Liver (tissue), 9 donors: Measurements from ENCODE around the gene OCA2. TPM values are rescaled to one million over a fixed set of nuclear protein-coding genes. Genes with fewer than 3 reads are reported as not detected.

Source experiments
- DNase-seq: peaks from one replicate; pipeline ENCODE4 v3.0.0-alpha.2; 2017; ENCODE audit warnings: low spot score
- H3K27ac ChIP-seq, 2 donors: one replicate each; pipeline ENCODE4 v1.7.0; 2013; ENCODE audit warnings: inconsistent platforms in 2 of 2, low read length in 2 of 2, control low read depth in 1 of 2, low read depth in 1 of 2, mild to moderate bottlenecking in 1 of 2
- H3K27me3 ChIP-seq, 4 donors: one replicate each; pipeline versions ENCODE4 v1.6.1 to v1.7.0; 2013; ENCODE audit warnings: low read length in 3 of 4, inconsistent platforms in 1 of 4, mild to moderate bottlenecking in 1 of 4, moderate library complexity in 1 of 4; ENCODE audit not compliant: control insufficient read depth in 4 of 4, insufficient read depth in 4 of 4
- H3K36me3 ChIP-seq, 4 donors: one replicate each; pipeline versions ENCODE4 v1.6.1 to v1.7.0; 2013; ENCODE audit warnings: low read length in 3 of 4, mild to moderate bottlenecking in 3 of 4, low read depth in 1 of 4, moderate library complexity in 1 of 4; ENCODE audit not compliant: control insufficient read depth in 4 of 4, insufficient read depth in 3 of 4
- H3K4me1 ChIP-seq, 4 donors: one replicate each; pipeline versions ENCODE4 v1.6.1 to v1.7.0; 2013; ENCODE audit warnings: low read length in 3 of 4, mild to moderate bottlenecking in 3 of 4, moderate library complexity in 1 of 4; ENCODE audit not compliant: control insufficient read depth in 4 of 4, insufficient read depth in 4 of 4
- H3K4me3 ChIP-seq, 3 donors: one replicate each; pipeline versions ENCODE4 v1.6.1 to v1.7.0; 2013; ENCODE audit warnings: low read length in 3 of 3, control low read depth in 1 of 3, low read depth in 1 of 3, mild to moderate bottlenecking in 1 of 3
- H3K9ac ChIP-seq, 2 donors: one replicate each; pipeline ENCODE4 v1.7.0; 2013; ENCODE audit warnings: low read length in 2 of 2, mild to moderate bottlenecking in 2 of 2, moderate library complexity in 2 of 2, control low read depth in 1 of 2, low read depth in 1 of 2
- H3K9me3 ChIP-seq, 4 donors: one replicate each; pipeline versions ENCODE4 v1.6.1 to v1.7.0; 2013; ENCODE audit warnings: low read length in 3 of 4; ENCODE audit not compliant: control insufficient read depth in 4 of 4
- CTCF ChIP-seq: fragments of 150-350 bp; IDR thresholded peaks from 2 replicates; pipeline ENCODE4 v1.5.1; 2017; ENCODE audit warnings: improper control_type of control experiment, low read depth, low read length; ENCODE audit not compliant: missing input control
- EGR1 ChIP-seq, 2 donors: IDR thresholded peaks; 2 replicates each; pipeline ENCODE4 v1.6.1; 2016 to 2018; ENCODE audit warnings: antibody characterized with exemption in 2 of 2, low read depth in 2 of 2
- FOXA1 ChIP-seq: IDR thresholded peaks from 2 replicates; pipeline ENCODE4 v1.6.1; 2016; ENCODE audit warnings: antibody characterized with exemption
- GABPA ChIP-seq, 2 donors: IDR thresholded peaks in 1 of 2; conservative IDR thresholded peaks in 1 of 2; 2 replicates each; pipeline ENCODE4 v1.6.1; 2016; ENCODE audit warnings: antibody characterized with exemption in 2 of 2, mild to moderate bottlenecking in 1 of 2, moderate library complexity in 1 of 2
- HNF4A ChIP-seq, 2 donors: conservative IDR thresholded peaks; 2 replicates each; pipeline ENCODE4 v1.6.1; 2016; ENCODE audit warnings: antibody characterized with exemption in 2 of 2, mild to moderate bottlenecking in 2 of 2
- JUND ChIP-seq, 2 donors: IDR thresholded peaks; 2 replicates each; pipeline ENCODE4 v1.6.1; 2016; ENCODE audit warnings: antibody characterized with exemption in 2 of 2
- MAX ChIP-seq: IDR thresholded peaks from 2 replicates; pipeline ENCODE4 v1.6.1; 2016; ENCODE audit warnings: antibody characterized with exemption
- NR2F2 ChIP-seq: IDR thresholded peaks from 2 replicates; pipeline ENCODE4 v1.6.1; 2016; ENCODE audit warnings: antibody characterized with exemption
- RAD21 ChIP-seq, 2 donors: IDR thresholded peaks; 2 replicates each; pipeline ENCODE4 v1.6.1; 2016; ENCODE audit warnings: antibody characterized with exemption in 2 of 2, mild to moderate bottlenecking in 2 of 2
- RXRA ChIP-seq, 2 donors: IDR thresholded peaks; 2 replicates each; pipeline ENCODE4 v1.6.1; 2017 to 2018; ENCODE audit warnings: antibody characterized with exemption in 2 of 2, mild to moderate bottlenecking in 1 of 2
- SP1 ChIP-seq: IDR thresholded peaks from 2 replicates; pipeline ENCODE4 v1.6.1; 2018; ENCODE audit warnings: antibody characterized with exemption, mild to moderate bottlenecking
- YY1 ChIP-seq: IDR thresholded peaks from 2 replicates; pipeline ENCODE4 v1.6.1; 2016; ENCODE audit warnings: antibody characterized with exemption, mild to moderate bottlenecking
- ZBTB33 ChIP-seq: IDR thresholded peaks from 2 replicates; pipeline ENCODE4 v1.6.1; 2016; ENCODE audit warnings: antibody characterized with exemption
- WGBS: extraction: QIAGEN DNeasy Blood & Tissue Kit; methylation state at CpG from one replicate; pipeline ENCODE4 v1.1.7; 2013; 5-methylcytosine and 5-hydroxymethylcytosine counted together
- polyA plus RNA-seq, 2 donors: library from polyadenylated mRNA; stranded (reverse) in 1 of 2; unstranded in 1 of 2; fragments of 200-250 nt in 1 of 2; fragments of >200 nt in 1 of 2; fragmentation: Nextera tagmentation in 1 of 2; extraction: Ambion mirVana in 1 of 2; gene quantifications; one replicate each; pipeline versions ENCODE4 v1.2.1 to v1.2.3, GENCODE V29; 2013 to 2015
- total RNA-seq, 2 donors: library from RNA; depleted of rRNA; stranded (reverse); fragments of >200 nt; gene quantifications; one replicate each; pipeline ENCODE4 v1.2.3, GENCODE V29; 2014
- TF ChIP-seq, protein P1 (sequence below): IDR thresholded peaks from 2 replicates; pipeline ENCODE4 v1.6.1; 2016; ENCODE audit warnings: antibody characterized with exemption
- donor health status: healthy.
- donor health status: healthy.
- donor health status: healthy.
- donor health status: healthy.
- donor health status: healthy.

Gene OCA2
- total and polyA plus RNA-seq, 4 donors, result 0.02 to 0.56 (median 0.15) TPM

DNA sequence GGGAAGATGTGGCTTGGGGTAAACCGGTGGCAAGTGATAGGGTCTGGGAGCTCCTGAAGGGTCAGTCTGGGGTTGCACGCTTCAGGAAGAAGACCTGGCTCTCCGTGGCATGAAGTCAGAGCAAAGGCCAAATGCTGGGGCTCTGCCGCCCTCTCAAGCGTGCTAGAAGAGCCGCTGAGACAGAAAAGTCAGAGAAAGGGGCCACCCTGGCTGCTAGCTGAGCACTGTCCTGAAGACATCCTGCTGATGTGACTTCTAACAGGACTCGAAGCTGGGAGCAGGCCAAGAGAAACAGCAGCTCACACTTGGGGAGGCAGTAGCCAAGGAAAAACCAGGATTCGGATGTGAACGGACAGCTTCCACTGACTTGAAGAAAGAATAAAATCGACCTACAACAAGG, 270.4 kb downstream of the OCA2 start:
- H3K4me1 ChIP-seq, result no peaks in the 10 kb centered on the region
- DNase-seq, result no peak
- H3K9ac ChIP-seq, result no peak overlapping the region
- no peak overlapping the region for H3K4me3 ChIP-seq
- TF ChIP-seq EGR1 (IDR thresholded peaks at IDR 0.05; ENCODE audit: low read depth in 2 of 2) (no peak), SP1 (no peak), MAX (no peak), CTCF (no peak), ZBTB33 (no peak), FOXA1 (no peak), RAD21 (IDR thresholded peaks at IDR 0.05) (no peak), GABPA (IDR thresholded peaks at IDR 0.05 in 1 of 2, conservative IDR thresholded peaks at IDR 0.05 in 1 of 2) (no peak), NR2F2 (no peak), HNF4A (conservative IDR thresholded peaks at IDR 0.05) (no peak), RXRA (IDR thresholded peaks at IDR 0.05) (no peak), YY1 (no peak)
- TF ChIP-seq, protein P1, sequence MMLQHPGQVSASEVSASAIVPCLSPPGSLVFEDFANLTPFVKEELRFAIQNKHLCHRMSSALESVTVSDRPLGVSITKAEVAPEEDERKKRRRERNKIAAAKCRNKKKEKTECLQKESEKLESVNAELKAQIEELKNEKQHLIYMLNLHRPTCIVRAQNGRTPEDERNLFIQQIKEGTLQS, result no peak
- H3K36me3 ChIP-seq, result no peaks in the 10 kb centered on the region
- H3K9me3 ChIP-seq, result no peaks in the 10 kb centered on the region
- H3K27me3 ChIP-seq, result no peaks in the 10 kb centered on the region
- 72% methylated on average over 10 of the region's 10 CpGs for WGBS
- H3K27ac ChIP-seq, result no peak overlapping the region

DNA sequence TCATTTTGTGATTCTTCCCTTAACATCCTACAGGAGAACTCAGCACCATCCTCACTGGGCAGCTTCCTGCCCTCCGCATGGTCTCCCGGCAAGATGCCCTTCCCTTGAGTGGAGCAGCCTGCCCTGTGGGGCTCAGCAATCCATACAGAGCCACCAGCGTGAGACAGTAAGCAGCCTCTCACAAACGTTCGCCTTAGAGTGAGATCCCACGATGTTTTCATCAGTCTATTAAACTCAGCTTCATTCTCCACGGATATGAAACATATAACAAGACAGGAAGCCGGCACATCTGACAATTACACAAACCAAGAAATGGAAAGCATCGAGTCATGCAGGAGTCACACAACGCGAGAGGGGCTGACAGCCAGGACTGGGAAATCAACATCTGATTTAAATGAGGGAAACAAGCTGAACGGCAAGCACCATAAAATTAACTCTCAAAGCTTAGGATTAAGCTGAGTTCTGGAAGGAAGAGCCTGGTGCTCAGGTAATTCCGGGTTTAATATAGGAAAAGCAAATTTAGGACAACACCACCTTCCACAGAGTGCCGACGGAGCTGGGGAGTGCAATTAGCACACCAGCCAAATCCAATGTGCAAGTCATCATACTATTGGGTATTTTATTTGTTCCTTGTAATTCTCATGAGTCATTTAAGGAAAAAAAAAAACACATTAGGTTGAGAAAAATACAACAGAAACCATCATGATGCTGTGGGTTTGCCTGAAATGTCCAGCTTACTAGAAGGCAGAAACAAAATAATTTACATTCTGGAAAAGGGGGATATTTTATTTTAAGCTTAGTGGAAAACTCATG, 272.0 kb downstream of the OCA2 start:
- Histone ChIP-seq H3K4me1 (no peaks in the 10 kb centered on the region), H3K36me3 (no peaks in the 10 kb centered on the region), H3K27ac (no peak overlapping the region), H3K9me3 (no peaks in the 10 kb centered on the region), H3K9ac (no peak overlapping the region), H3K4me3 (no peak overlapping the region), H3K27me3 (no peaks in the 10 kb centered on the region)
- 66% methylated on average over 15 of the region's 15 CpGs for WGBS
- TF ChIP-seq CTCF (no peak), JUND (IDR thresholded peaks at IDR 0.05) (no peak)
- DNase-seq, result no peak
